HG03378 (cell line): ENCODE results near the gene MTIF2.
A peak's percentile ranks its signal among the peaks of the same experiment; 100 is the strongest.
"Not testable (repeated sequence)": the region's sequence is repeated elsewhere in the genome, so short reads cannot be mapped to it uniquely, and the experiment has no call there.

Experiments used
- ATAC-seq: cut with Tn5 transposase; IDR thresholded peaks from one replicate; pipeline ENCODE4 v1.9.1; 2021; ENCODE audit warnings: mild to moderate bottlenecking, moderate library complexity; ENCODE audit not compliant: unreplicated experiment

MTIF2 gene

DNA sequence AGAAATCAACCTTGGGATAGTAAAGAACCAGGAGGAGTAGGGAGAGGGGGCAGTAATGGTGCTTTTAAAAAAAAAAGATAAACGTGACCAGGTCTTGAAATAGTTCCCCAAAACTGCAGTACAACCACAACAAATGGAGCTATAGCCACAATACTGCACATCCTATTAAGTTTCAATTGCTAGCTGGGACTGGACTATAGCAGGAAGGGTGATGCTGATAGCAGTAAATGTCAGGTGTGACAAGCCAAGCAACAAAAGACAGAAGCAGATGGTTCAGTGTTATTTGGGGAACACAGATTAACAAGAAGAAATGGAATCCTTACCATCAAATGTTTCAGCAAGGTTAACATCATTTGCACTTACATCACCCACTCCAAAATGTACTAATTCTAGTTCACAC is 26.4 kb downstream of the MTIF2 start:
- no peak for ATAC-seq

DNA sequence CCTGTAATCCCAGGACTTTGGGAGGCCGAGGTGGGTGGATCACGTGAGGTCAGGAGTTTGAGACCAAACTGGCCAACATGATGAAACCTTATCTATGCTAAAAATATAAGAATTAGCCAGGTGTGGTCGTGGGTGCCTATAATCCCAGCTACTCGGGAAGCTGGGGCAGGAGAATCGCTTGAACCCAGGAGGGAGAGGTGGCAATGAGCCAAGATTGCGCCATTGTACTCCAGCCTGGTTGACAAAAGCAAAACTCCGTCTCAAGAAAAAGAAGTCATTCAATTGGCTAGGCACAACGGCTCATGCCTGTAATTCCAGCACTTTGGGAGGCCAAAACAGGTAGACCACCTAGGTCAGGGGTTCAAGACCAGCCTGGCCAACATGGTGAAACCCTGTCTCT is 27.4 kb downstream of the MTIF2 start:
- ATAC-seq = not testable (repeated sequence)

DNA sequence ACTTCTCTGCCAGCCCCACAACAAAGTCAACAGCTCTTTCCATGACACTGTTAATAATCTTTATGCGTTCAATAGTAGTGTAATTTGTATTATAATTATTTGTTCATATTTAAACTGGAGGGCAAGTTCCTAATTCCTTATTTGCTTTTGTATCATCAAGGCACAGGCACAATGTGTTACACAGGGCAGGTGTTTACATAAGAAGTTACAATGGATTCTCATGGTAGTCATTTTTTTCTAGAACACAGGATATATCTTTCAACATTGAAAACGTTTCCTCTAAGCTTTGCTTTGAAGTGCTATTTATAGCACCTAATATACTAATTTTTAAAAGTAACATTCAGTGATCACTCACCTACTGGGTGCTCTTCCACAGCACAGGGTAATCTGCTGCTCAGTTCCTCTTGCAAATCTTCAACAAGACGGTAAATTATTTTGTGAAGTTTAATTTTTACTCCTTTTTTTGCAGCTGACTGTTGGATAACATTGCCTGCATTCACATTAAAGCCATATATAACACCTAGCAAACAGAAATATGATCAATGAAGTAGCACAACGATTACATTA is 29.3 kb downstream of the MTIF2 start:
- ATAC-seq = no peak

DNA sequence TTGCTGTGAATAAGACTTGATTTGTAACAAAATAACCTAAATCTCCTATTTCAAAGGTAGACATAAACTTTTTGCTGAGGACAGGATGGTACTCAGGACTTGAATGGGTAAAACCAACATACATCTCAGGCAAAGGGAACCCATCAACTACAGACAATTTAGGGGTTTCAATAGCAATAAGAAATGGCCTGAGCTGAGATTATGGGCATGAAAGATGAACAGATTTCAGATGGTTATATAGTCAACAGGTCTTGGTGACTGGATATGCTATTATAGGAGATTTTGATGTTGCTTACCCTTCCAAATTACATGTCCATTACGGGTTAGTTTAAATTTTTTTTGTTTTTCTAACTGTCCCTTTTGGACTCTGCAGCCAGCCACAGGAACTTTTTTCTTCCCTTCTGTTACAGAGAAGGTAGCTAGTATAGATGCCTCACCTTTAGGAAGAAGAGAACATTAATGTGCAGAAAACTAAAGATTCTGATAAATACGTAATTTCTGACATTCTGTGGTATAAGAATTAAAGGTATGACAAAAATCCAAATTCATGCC is 32.0 kb downstream of the MTIF2 start:
- no peak for ATAC-seq

DNA sequence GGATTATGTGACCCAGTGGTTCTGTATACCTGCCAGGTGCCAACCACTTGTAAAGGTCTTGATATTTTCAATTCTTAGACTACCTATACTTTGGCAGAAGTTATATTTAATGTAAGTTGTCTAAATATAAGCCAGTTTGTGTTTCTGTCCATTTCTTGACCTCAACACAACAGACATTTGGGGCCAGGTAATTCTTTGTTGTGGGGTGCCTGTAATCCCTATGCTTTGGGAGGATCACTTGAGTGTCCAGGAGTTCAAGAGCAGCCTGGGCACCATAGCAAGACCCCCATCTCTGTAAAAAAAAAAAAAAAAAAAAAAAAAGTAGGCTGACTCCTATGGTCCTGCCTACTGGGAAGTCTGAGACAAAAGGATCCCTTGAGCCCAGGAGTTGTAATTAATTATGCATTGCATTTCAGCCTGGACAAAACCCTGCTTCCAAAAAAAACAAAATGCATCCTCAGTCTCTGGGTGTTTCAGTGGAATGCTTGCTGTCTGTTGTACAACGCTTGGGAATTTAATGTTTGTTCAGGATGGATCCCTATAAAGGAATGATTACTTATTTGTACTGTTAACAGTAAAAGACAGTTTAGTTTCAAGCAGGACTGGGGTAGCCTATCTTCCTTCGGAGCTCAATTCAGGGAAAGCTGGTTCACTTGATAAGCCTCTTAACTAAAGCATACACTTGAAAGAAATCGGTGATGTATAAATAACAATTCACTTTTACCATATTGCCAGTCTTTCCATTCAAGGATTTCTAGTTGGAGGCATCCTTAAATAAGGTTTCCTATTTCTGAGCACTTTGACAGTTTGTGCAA is 33.1 kb downstream of the MTIF2 start:
- no peak for ATAC-seq

DNA sequence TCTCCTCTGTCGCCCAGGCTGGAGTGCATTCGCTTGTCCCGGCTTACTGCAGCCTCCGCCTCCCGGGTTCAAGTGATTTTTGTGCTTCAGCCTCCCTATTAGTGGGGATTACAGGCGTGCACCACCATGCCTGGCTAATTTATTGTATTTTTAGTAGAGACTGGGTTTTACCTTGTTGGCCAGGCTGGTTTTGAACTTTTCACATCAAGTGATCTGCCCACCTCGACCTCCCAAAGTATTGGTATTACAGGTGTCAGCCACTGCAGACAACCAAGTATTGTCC is 35.4 kb downstream of the MTIF2 start:
- ATAC-seq = no peak

DNA sequence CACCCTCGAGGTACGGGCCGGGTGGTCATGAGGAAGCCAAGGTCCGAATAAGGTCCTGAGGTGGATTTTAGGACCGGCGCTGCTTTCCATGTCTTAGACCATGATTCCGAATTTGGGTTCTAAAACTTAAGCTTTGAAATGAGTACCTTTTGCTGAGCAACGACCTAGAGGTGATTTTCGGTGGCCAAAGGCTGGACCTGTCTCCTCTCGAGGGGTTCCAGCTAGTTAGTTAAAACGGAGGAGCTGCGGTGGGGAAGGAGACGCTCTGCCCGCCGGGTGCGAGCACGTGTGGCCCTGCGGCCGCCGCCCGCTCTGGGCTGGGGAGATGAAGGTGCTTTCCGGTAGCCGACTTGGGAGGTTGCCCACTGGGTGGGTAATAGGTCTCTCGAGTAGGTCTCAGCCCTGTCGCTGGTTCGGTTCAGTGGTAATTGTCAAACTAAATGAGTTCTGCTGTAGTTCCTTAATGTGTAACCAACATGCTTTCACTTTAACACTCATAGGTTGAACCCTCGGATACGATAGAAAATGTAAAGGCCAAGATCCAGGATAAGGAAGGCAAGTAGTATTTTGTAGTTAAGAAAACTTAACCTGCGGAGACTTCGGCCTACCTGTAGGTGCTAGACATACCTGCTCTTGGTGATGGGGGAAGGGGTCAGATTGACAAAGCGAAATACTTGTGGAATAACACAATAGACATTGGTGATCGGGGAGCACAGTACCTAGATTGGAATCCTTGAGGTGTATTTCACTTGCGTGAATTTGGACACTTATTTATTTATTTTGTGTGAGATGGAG is 36.0 kb downstream of the MTIF2 start:
- ATAC-seq = peak; percentile 10

DNA sequence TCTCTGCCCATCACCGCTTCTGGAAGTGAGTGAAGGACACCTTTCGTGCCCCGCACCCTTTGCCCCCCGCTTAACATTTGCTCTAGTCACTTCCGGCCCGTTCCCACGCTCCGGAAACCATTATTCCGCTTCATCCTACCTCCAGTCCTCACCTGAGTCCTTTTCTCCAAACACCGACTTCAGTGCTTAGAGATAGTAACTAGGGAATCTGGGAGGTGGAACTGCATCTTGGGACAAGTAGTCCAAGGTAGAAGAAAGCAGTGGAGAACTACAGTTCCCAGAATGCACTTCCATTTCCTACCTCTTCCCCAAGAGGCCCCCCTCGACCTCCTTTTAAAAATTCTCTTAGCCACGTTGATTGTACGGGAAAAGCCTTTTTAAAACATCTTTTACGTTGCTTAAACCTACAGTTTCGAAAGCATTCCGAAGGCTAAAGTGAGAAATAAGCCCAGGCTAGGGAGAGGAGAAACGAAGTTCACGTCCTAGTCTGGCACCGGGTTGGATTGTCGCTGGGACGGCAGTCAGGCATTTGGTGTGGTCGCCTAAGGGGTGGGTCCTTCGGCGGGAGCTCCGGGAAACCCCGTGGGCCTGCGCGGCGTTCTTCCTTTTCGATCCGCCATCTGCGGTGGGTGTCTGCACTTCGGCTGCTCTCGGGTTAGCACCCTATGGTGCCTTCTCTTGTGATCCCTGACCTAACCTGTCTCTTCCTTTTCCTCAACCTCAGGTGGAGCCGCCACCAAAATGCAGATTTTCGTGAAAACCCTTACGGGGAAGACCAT is 36.8 kb downstream of the MTIF2 start, which contains the start of the genes CLHC1 and RPS27A:
CLHC1 (minus strand) TSS at position 210 of the 779 bp plus-strand sequence. CDS start 9,882 bp downstream, outside the sequence.
RPS27A (plus strand) TSS at position 605 of the 779 bp plus-strand sequence; CDS start at position 742, 137 bp downstream.
- ATAC-seq = peak; percentile 91

DNA sequence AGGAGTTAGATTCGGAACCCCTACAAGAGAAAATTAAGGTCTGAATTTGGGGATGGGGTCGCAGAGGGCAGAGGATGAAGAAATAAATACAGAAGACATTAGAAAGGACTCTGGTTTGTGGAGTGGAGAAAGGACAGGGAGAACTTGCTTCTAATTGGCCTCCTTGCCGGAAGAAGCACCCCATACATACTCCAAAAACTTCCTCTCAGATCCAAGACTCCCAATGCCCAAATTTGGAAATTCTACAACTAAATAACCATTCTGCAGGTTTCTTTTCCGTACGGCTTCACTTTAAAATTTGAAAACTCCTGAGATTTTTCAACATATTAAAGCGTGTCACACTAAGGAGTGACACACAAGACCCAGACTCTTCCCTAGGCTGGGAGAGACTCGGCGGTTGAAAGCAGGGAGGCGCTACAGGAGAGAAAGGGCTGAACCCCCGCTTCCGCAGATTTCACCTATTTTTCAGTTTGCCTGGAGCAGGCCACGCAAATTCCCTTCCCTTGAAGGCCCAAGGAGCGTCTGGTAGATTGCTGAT is 37.4 kb downstream of the MTIF2 start:
- ATAC-seq = no peak

DNA sequence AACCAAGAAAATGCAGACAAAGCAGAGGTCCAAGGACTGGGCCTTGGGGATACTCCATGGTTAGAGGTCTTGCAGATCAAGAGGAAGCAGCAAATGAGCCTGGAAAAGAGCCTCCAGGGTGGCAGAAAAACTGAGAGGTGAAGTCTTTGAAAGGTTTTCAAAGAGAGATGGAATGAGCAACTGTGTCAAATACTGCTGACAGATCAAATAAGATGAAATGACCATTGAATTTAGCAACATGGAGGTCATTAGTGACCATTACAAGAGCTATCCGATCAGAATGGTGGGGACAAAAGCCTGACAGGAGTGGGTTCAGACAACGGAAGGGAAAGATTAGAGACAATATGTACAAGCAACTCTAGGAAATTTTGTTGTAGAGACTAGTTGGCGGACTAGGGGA is 38.5 kb downstream of the MTIF2 start:
- ATAC-seq = no peak

DNA sequence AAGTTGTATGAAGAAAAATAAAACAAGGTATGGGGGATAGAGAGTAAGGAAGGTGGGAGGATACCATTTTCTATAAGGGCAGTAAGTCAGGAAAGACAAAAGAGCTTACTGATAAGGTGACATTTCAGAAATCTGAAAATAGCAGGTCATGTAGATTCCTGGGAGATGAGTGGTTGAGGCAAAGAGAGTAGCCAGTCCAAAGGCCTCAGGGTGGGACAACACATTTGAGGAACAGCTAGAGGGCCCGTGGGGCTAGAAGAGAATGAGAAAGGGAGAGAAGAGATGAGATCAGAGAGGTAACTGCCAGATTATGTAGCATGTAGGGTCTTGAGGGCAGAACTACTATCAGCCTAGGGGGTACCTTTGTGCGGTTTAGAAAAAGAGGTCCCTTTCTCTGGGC is 39.8 kb downstream of the MTIF2 start:
- no peak for ATAC-seq

DNA sequence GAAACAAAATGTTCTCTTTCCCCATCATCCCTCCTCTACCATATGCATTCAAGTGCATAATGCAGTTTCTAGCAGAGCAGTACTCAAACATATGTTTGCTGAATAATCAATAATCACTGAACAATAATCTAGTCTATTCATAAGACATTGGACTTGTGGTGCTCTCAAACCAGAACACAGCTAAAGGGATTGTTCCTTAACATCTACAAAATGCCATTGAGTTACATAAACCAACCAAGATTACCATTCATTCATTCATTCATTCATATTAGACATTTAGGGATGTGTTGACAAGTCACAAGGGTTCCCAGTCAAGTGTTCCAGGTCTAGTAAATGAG is 40.8 kb downstream of the MTIF2 start:
- no peak for ATAC-seq

DNA sequence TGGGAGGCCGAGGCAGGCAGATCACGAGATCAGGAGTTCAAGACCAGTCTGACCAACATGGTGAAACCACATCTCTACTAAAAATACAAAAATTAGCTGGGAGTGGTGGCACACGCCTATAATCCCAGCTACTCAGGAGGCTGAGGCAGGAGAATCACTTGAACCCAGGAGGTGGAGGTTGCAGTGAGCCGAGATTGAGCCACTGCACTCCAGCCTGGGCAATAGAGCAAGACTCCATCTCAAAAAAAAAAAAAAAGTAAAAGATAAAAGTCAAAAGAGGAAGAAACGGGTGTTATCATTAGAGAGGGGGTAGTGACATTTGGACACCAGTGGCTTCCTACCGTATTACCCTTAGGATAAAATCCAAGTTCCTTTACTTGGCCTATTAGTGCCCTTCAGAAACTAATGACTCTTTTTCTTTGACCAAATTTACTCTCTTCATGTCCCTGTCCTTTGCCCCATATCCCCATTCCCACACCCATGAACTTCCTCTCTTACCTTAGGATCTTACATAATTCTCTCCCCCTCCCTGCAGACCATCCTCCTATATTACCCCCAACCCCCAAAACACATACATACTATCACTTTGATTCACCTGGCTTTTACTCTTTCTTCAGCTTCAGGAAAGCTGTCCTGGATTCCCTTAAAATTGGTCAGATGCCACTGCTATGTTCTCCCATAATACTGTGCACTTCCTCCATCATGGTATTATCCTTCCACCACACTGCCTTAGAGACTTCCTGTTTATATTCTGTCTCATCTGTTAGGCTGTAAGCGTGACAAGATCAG is 41.4 kb downstream of the MTIF2 start:
- ATAC-seq = not testable (repeated sequence)

DNA sequence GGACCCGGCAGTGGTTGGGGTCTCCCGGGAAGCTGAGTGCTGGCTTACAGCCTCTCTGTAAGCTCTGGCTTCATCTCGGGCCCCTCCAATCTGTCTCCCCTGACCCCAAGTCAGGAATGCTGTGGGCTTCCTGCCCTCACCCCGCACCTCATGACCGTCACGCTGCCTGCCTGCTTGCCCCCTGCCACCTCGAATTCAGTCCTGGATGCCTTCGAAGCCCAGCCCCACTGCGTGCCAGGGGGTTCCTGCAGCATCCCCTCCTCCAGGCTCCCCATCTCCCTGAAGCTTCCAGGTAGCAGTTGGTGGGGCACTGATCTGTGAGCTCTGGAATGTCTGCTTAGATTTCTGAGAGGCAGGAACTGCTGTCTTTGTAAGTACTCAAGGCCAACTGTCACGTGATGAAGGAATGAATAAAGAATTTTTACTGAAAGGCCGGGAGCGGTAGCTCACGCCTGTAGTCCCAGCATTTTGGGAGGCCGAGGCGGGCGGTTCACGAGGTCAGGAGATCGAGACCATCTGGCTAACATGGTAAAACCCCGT is 43.5 kb downstream of the MTIF2 start:
- ATAC-seq = no peak

DNA sequence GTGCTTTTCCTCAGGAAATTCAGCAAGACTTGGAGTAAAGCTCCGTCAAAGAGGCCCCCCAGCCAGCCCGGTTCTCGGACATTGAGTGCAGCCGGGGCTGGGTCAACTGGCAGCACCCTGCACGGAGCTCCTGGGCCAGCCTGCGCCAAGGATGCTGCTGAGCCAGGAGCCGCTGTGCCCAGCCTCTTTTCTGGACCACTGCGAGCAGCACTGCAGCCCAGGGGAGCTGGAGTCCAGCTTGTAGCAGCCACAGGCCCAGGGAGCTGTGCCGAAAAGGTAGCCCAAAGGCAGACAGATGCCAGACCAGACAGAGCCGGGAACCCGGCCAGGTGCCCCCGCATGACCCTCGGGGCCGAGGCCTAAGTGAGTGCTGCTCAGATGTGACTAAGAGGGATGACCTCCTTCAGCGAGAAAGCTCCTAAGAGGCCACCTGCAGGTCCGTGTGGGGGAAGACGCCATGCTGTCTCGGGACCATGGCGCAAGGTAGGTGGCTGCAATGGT is 44.2 kb downstream of the MTIF2 start:
- no peak for ATAC-seq

DNA sequence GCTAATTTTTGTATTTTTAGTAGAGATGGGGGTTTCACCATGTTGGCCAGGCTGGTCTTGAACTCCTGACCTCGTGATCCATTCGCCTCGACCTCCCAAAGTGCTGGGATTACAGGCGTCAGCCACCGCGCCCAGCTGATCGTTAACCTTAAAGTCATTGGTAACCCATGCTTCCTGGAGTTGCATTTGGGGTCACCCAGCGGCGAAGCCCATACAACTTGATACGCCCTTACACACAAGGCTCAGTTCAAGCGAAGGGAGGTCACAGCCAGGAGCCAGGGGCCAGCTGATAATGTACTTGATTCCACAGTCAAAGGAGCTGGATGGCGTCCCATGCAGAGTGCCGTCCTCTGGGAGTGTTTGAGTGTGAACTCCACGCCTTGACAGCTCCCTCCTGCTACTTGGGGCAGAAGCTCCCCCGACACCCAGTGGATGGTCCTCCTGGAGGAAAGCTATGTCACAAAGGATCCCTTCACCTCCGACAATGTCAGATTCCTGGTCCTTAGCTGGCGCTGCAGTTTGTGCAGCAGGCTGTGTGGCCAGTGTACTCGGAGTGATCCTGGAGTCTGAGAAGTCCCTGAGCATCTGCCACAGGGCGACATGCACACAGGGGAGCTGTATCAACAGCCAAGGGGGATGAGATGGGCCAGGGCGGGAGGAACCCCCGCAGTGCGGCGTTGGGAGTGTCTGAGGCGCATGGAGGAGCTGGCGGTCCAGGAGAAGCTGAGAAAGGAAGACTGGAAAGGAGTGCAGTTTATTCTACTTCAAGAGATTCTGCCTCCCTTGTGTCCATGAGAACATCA is 44.9 kb downstream of the MTIF2 start:
- no peak for ATAC-seq

DNA sequence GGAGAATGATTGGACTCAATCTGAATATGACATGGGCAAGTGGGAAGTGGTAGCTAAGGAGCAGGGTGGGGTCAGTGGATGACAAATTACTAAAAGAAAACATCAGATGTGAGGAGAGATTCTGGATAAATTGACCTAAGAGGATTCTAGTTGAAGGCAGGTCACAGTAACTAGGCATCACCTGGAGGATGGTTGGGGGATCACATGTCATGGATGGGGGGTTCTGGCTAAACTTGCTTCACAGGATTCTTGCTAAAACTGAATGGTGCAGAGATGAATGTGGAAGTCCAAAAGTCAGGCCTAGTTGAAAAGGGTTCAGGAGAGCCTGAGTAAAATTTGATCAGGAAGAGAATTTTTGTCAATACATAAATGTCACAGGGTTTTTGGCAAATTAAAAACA is 55.2 kb downstream of the MTIF2 start:
- ATAC-seq = no peak

DNA sequence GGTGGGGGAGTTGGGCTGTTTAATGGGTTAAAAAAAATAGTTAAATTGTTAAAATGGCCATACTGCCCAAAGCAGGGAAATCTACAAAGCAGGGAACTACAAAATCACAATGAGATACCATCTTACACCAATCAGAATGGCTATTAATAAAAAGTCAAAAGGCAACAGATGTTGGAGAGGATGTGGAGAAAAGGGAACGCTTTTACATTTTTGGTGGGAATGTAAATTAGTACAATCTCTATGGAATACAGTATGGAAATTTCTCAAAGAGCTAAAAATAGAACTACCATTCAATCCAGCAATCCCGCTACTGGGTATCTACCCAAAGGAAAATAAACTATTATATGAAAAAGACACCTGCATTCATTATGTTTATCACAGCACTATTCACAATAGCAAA is 64.1 kb downstream of the MTIF2 start:
- no peak for ATAC-seq

DNA sequence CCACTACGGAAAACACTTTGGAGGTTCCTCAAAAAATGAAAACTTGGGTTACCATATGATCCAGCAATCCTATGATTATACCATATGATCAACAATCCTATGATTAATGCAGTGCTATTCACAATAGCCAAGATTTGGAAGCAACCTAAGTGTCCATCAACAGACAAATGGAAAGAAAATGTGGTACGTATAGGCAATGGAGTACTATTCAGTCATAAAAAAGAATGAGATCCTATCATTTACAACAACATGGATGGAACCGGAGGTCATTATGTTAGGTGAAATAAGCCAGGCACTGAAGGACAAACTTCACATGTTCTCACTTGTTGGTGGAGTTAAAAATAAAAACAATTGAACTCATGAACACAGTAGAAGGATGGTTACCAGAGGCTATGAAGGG is 64.5 kb downstream of the MTIF2 start:
- no peak for ATAC-seq
